ENCODE data around the gene PDZD2. TPM values are rescaled to one million over a fixed set of nuclear protein-coding genes. Genes with fewer than 3 reads are reported as not detected.
"Not testable (repeated sequence)": the region's sequence is repeated elsewhere in the genome, so short reads cannot be mapped to it uniquely, and the experiment has no call there.

The PDZD2 gene
- total RNA-seq, 1 donor from 2014 or later, result 0.65 TPM

DNA sequence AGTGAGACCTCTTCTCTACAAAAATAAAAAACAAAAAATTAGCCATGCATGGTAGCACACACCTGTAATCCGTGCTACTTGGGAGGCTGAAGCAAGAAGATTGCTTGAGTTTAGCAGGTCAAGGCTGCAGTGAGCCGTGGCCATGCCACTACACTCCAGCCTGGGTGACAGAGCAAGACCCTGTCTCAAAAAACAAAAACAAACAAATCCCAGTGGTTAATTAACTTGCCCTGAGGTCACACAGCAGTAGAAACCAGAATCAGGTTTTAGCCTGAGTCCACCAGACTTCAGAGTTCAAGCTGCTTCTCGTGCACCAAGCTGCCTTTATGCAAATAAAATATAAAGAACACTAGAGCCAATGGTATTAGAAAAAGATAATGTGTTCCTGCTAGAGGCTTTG lies 365.5 kb downstream of the PDZD2 start:
- Mint-ChIP-seq H3K27ac (ENCODE audit: unreplicated experiment) (no peak overlapping the region), H3K4me1 (no peaks in the 10 kb centered on the region), H3K36me3 (ENCODE audit: low read depth) (no peaks in the 10 kb centered on the region), H3K9me3 (no peaks in the 10 kb centered on the region), H3K27me3 (ENCODE audit: low read depth) (no peaks in the 10 kb centered on the region), H3K4me3 (no peak overlapping the region)
- TF ChIP-seq, protein P1, sequence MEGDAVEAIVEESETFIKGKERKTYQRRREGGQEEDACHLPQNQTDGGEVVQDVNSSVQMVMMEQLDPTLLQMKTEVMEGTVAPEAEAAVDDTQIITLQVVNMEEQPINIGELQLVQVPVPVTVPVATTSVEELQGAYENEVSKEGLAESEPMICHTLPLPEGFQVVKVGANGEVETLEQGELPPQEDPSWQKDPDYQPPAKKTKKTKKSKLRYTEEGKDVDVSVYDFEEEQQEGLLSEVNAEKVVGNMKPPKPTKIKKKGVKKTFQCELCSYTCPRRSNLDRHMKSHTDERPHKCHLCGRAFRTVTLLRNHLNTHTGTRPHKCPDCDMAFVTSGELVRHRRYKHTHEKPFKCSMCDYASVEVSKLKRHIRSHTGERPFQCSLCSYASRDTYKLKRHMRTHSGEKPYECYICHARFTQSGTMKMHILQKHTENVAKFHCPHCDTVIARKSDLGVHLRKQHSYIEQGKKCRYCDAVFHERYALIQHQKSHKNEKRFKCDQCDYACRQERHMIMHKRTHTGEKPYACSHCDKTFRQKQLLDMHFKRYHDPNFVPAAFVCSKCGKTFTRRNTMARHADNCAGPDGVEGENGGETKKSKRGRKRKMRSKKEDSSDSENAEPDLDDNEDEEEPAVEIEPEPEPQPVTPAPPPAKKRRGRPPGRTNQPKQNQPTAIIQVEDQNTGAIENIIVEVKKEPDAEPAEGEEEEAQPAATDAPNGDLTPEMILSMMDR (conservative IDR thresholded peaks at IDR 0.05), result no peak
- no peak for DNase-seq (ENCODE audit: low read depth, low spot score)

DNA sequence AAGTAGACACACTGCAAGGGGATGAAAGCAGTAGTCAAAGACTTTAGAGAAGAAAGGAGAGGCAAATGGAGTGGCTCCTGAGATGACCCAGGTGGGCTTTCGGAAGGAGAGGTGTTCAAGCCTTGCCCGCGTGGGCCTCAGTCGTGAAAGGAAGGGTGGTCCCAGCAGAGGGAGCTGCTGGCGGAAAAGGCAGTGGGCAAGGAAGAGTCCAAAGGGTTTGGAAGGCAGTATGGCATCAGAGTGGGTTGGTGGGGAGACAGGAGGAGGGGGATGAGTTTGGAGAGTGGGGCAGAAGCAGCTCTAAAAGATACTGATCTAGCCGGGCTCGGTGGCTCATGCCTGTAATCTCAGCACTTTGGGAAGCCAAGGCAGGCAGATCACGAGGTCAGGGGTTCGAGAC lies 369.8 kb downstream of the PDZD2 start:
- H3K36me3 Mint-ChIP-seq (ENCODE audit: low read depth), result no peaks in the 10 kb centered on the region
- no peak for DNase-seq (ENCODE audit: low read depth, low spot score)
- peaks cover 5% of the 10 kb centered on the region for H3K4me1 Mint-ChIP-seq
- H3K27ac Mint-ChIP-seq (ENCODE audit: unreplicated experiment), result no peak overlapping the region
- H3K27me3 Mint-ChIP-seq (ENCODE audit: low read depth), result no peaks in the 10 kb centered on the region
- no peaks in the 10 kb centered on the region for H3K9me3 Mint-ChIP-seq
- no peak overlapping the region for H3K4me3 Mint-ChIP-seq
- TF ChIP-seq, protein P1 (conservative IDR thresholded peaks at IDR 0.05), result no peak

DNA sequence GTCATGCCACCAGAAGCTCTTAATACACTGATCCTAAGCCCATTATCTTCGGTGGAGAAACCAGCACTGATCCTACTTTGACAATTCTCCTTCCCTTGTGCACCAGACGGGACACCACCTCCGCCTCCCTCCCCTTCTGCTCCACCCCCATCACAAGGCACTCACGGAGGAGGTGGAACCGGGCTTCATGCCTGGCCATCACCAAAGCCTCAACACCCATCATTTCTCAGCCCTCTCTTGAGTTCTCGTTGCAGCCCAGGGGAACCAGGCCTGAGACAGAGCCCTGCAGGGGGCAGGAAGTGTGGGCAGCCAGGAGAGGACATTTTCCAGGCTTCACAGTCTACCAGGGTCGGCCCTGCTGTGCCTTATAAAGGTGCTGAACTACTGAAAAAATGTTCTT lies 374.7 kb downstream of the PDZD2 start:
- H3K27ac Mint-ChIP-seq (ENCODE audit: unreplicated experiment), result no peak overlapping the region
- H3K9me3 Mint-ChIP-seq, result no peaks in the 10 kb centered on the region
- H3K27me3 Mint-ChIP-seq (ENCODE audit: low read depth), result no peaks in the 10 kb centered on the region
- TF ChIP-seq, protein P1 (conservative IDR thresholded peaks at IDR 0.05), result no peak
- no peak overlapping the region for H3K4me3 Mint-ChIP-seq
- no peak for DNase-seq (ENCODE audit: low read depth, low spot score)
- no peaks in the 10 kb centered on the region for H3K36me3 Mint-ChIP-seq (ENCODE audit: low read depth)
- H3K4me1 Mint-ChIP-seq, result peaks cover 34% of the 10 kb centered on the region

DNA sequence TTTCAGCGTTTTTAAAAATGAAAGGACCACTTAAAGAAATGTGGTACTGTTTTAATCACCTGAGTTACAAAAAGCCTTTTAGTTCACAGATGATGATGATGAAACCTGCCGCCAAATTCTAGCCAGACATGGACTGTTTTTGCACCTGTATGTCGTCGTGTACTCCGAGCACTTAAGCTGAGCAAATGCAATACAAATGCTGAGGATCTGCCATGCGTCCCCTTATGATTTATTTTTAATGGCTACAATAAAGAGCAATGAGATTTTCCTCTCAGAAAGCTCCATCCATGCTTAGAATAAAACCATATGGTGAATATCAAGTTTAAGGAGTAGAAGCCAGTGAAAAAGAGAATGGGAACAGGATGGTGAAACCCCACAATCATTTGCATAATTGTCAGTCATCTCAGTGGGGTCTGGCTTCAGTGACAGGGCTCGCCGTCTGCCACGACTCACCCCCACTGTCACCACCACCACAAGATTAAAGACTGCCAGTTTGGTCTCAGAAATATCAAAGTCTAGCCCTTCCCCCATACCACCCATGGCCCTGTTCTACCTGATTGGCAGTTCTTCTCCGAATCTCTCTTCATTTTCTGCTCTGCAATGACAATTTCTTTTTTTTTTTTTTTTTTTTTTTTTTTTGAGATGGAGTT lies 375.3 kb downstream of the PDZD2 start:
- H3K4me3 Mint-ChIP-seq, result no peak overlapping the region
- no peaks in the 10 kb centered on the region for H3K9me3 Mint-ChIP-seq
- H3K4me1 Mint-ChIP-seq, result peaks cover 36% of the 10 kb centered on the region
- H3K27me3 Mint-ChIP-seq (ENCODE audit: low read depth), result no peaks in the 10 kb centered on the region
- TF ChIP-seq, protein P1 (conservative IDR thresholded peaks at IDR 0.05), result no peak
- no peaks in the 10 kb centered on the region for H3K36me3 Mint-ChIP-seq (ENCODE audit: low read depth)
- no peak overlapping the region for H3K27ac Mint-ChIP-seq (ENCODE audit: unreplicated experiment)
- no peak for DNase-seq (ENCODE audit: low read depth, low spot score)

DNA sequence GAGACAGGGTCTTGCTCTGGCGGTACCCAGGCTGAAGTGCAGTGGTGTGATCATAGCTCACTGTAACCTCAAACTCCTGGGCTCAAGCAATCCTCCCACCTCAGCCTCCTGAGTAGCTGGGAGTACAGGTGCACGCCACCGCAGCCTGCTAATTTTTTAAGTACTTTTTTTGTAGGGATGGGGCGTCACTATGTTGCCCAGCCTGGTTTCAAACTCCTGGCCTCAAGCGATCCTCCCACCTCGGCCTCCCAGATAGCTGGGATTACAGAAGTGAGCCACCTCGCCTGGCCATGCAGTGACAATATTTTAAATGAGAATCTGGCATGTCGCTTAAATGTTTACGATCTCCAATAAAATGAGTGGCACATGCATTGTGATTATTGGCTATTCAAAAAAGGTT lies 376.3 kb downstream of the PDZD2 start:
- H3K27me3 Mint-ChIP-seq (ENCODE audit: low read depth); H3K36me3 Mint-ChIP-seq (ENCODE audit: low read depth); H3K27ac Mint-ChIP-seq (ENCODE audit: unreplicated experiment); DNase-seq (ENCODE audit: low read depth, low spot score); H3K9me3 Mint-ChIP-seq; H3K4me3 Mint-ChIP-seq: not testable (repeated sequence)
- peaks cover 40% of the 10 kb centered on the region for H3K4me1 Mint-ChIP-seq

DNA sequence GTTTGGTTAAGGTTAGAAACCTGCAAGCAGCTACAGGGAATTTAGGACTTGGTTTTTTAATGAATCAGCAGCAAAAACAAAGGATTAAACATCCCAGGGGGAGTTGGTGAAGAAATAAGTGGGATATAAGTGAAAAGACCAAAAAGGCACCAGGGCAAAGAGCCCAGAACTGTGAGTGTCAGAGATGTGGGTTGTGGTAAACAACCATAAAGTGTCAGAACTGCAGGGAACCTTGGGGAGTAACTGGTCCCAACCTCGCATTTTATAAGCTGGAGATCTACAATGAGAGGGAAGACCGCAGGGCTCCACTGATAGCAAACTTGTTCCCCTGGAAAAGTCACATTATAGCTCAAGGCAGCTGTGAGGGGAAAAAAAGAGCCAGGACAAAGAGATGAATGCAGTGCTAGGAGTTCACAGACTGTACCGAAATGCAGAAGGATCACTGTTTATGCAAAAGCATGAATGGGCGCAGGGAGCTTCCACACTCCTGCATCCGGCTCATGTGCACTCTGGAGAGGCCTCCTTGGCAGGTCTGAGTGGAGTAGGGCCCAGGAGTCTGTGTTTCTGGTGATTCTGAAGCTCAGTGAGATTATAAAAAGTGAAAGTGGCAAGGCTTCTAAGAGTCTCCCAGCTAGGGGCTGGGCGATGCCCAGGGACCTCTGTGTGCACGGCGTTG lies 378.9 kb downstream of the PDZD2 start:
- H3K9me3 Mint-ChIP-seq, result no peaks in the 10 kb centered on the region
- DNase-seq (ENCODE audit: low read depth, low spot score), result no peak
- peak overlapping the region; percentile 73 for H3K27ac Mint-ChIP-seq (ENCODE audit: unreplicated experiment)
- no peak overlapping the region for H3K4me3 Mint-ChIP-seq
- no peaks in the 10 kb centered on the region for H3K36me3 Mint-ChIP-seq (ENCODE audit: low read depth)
- H3K27me3 Mint-ChIP-seq (ENCODE audit: low read depth), result no peaks in the 10 kb centered on the region
- peaks cover 40% of the 10 kb centered on the region for H3K4me1 Mint-ChIP-seq
- TF ChIP-seq, protein P1 (conservative IDR thresholded peaks at IDR 0.05), result no peak
